ENCODE results near the gene DOCK4.

The DOCK4 gene

GRCh38 chr7:111929264-111929663 lies 276.9 kb downstream of the DOCK4 start:
- Histone ChIP-seq H3K27ac (ENCODE audit: low read depth, low read length) (no peak overlapping the region), H3K4me3 (ENCODE audit: insufficient read depth, low read length, poor library complexity, severe bottlenecking) (no peak overlapping the region), H3K9me3 (ENCODE audit: insufficient read depth, low read length) (no peaks in the 10 kb centered on the region), H3K9me2 (replicated peaks; ENCODE audit: insufficient read depth, low read length) (no peaks in the 10 kb centered on the region), H4K20me1 (ENCODE audit: low read depth, low read length) (no peaks in the 10 kb centered on the region), H3K4me2 (ENCODE audit: low read depth, low read length, poor library complexity, severe bottlenecking) (no peak overlapping the region), H3K36me3 (ENCODE audit: low read length) (no peaks in the 10 kb centered on the region), H2AFZ (ENCODE audit: low read depth, low read length, severe bottlenecking) (no peak overlapping the region), H3K9ac (ENCODE audit: low read length) (no peak overlapping the region), H3F3A (ENCODE audit: insufficient read depth) (no peaks in the 10 kb centered on the region), H3K79me2 (ENCODE audit: insufficient read depth, low read length) (no peaks in the 10 kb centered on the region), H3K27me3 (ENCODE audit: low read length) (0 out of 2 replicates have a peak, but pooled peaks cover 3% of the 10 kb centered on the region)
- TF ChIP-seq CTCF (IDR thresholded peaks at IDR 0.05; ENCODE audit: insufficient read depth, low read length, poor library complexity, severe bottlenecking) = no peak
- no peak for TF ChIP-seq EZH2phosphoT487 (conservative IDR thresholded peaks at IDR 0.05; ENCODE audit: low read length)

- Histone ChIP-seq H3K9ac (ENCODE audit: low read length) (no peak overlapping the region), H4K20me1 (ENCODE audit: low read depth, low read length) (no peaks in the 10 kb centered on the region), H3F3A (ENCODE audit: insufficient read depth) (no peaks in the 10 kb centered on the region), H3K4me2 (ENCODE audit: low read depth, low read length, poor library complexity, severe bottlenecking) (no peak overlapping the region), H3K9me3 (ENCODE audit: insufficient read depth, low read length) (no peaks in the 10 kb centered on the region), H3K27ac (ENCODE audit: low read depth, low read length) (no peak overlapping the region), H3K79me2 (ENCODE audit: insufficient read depth, low read length) (no peaks in the 10 kb centered on the region), H3K9me2 (replicated peaks; ENCODE audit: insufficient read depth, low read length) (no peaks in the 10 kb centered on the region), H3K27me3 (ENCODE audit: low read length) (0 out of 2 replicates have a peak, but pooled peaks cover 3% of the 10 kb centered on the region), H3K36me3 (ENCODE audit: low read length) (no peaks in the 10 kb centered on the region), H2AFZ (ENCODE audit: low read depth, low read length, severe bottlenecking) (no peak overlapping the region), H3K4me3 (ENCODE audit: insufficient read depth, low read length, poor library complexity, severe bottlenecking) (no peak overlapping the region)
- TF ChIP-seq EZH2phosphoT487 (conservative IDR thresholded peaks at IDR 0.05; ENCODE audit: low read length) (no peak), CTCF (IDR thresholded peaks at IDR 0.05; ENCODE audit: insufficient read depth, low read length, poor library complexity, severe bottlenecking) (no peak)
Observed at GRCh38 chr7:111927353-111928019, 278.7 kb downstream of the DOCK4 start.

GRCh38 chr7:111920329-111920728 lies 285.9 kb downstream of the DOCK4 start:
- Histone ChIP-seq H4K20me1 (ENCODE audit: low read depth, low read length) (no peaks in the 10 kb centered on the region), H3K4me3 (ENCODE audit: insufficient read depth, low read length, poor library complexity, severe bottlenecking) (no peak overlapping the region), H3K9me3 (ENCODE audit: insufficient read depth, low read length) (no peaks in the 10 kb centered on the region), H3K4me2 (ENCODE audit: low read depth, low read length, poor library complexity, severe bottlenecking) (no peak overlapping the region), H3K79me2 (ENCODE audit: insufficient read depth, low read length) (no peaks in the 10 kb centered on the region), H3K27ac (ENCODE audit: low read depth, low read length) (no peak overlapping the region), H3K9me2 (replicated peaks; ENCODE audit: insufficient read depth, low read length) (no peaks in the 10 kb centered on the region), H3K27me3 (ENCODE audit: low read length) (0 out of 2 replicates have a peak, but pooled peaks cover 3% of the 10 kb centered on the region), H3K9ac (ENCODE audit: low read length) (no peak overlapping the region), H3K36me3 (ENCODE audit: low read length) (no peaks in the 10 kb centered on the region), H3F3A (ENCODE audit: insufficient read depth) (no peaks in the 10 kb centered on the region), H2AFZ (ENCODE audit: low read depth, low read length, severe bottlenecking) (no peak overlapping the region)
- TF ChIP-seq CTCF (IDR thresholded peaks at IDR 0.05; ENCODE audit: insufficient read depth, low read length, poor library complexity, severe bottlenecking) = no peak
- TF ChIP-seq EZH2phosphoT487 (conservative IDR thresholded peaks at IDR 0.05; ENCODE audit: low read length) = no peak
